Activated CD8-positive, alpha-beta memory T cell treated with anti-CD3 and anti-CD28 coated beads, Interleukin-2, amount 10 ng/mL, durations not matched to agents 7 days and 5 days (primary cell): Measurements from ENCODE around the gene IQCC. TPM values are rescaled to one million over a fixed set of nuclear protein-coding genes. Genes with fewer than 3 reads are reported as not detected.

Experiments used
- ATAC-seq: fragments of 150-1000 bp; cut with Tn5 transposase; one replicate; pipeline ENCODE4 v1.10.0; 2021; ENCODE audit warnings: moderate library complexity
- CTCF ChIA-PET: fragments of 350-600 bp; sonication (Branson Sonifier 250); formaldehyde crosslinking; loops from one replicate; lab custom pipeline; 2021; ENCODE audit warnings: antibody characterized with exemption; lab: Charles Lee
- DNase-seq: peaks from one replicate; pipeline ENCODE4 v3.0.0-alpha.2; 2020
- H3K27ac Mint-ChIP-seq: one replicate; pipeline ENCODE4 v1.8.0; 2021; ENCODE audit warnings: mild to moderate bottlenecking, mixed read lengths
- H3K27me3 Mint-ChIP-seq: one replicate; pipeline ENCODE4 v1.8.0; 2021; ENCODE audit warnings: mixed read lengths
- H3K36me3 Mint-ChIP-seq: one replicate; pipeline ENCODE4 v1.8.0; 2021; ENCODE audit warnings: mild to moderate bottlenecking, mixed read lengths
- H3K4me1 Mint-ChIP-seq: one replicate; pipeline ENCODE4 v1.8.0; 2021; ENCODE audit warnings: mixed read lengths
- H3K4me3 Mint-ChIP-seq: one replicate; pipeline ENCODE4 v1.8.0; 2021; ENCODE audit warnings: mild to moderate bottlenecking, moderate library complexity, mixed read lengths
- H3K9me3 Mint-ChIP-seq: one replicate; pipeline ENCODE4 v1.8.0; 2022; ENCODE audit warnings: low read depth, mixed read lengths
- total RNA-seq, 2 experiments: library from RNA; stranded (reverse); gene quantifications; one replicate each; pipeline ENCODE4 v1.2.3, GENCODE V29; 2021

Gene IQCC
- total RNA-seq, 2 experiments from 2014 or later: 5.4 to 7.2 TPM

DNA sequence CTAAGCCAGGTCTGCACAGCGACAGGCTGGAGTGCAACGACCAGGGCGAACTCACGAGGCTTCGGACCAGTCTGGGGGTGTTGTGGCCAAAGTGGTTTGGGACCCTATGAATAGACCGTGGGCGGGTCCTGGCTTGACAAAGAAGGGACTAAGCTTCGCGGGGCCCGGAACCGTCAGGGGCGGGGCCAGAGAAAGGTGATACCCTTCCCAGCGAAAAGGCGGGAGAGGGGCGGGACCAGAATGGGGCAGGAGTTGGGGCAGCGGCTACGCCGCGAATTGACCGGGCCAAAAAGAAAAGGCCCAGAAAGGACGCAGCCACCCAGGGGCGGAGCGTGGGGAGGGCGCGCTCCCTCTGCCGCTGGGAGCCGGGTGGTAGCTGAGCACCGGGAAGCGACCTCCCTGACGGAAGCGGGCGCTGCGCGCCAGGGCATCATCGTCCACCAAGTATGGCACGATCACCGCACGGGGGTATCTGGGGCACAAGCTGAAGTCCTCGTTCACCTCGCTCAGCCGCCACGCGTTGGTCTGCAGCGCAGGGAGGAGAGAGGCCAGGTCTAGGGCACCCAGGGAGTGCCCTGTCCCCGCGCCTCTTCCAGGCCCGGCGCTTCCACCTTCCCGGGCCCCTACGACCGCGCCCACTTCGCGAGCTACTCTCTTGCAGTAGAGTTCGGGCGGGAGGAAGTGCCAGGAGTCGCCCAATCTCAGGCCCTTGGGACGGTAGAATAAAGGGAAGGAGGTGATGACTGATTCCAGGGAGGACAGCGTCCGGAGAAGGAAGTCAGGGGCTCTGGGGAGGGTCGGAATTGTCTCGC, 34.9 kb downstream of the IQCC start:
- CTCF ChIA-PET: interaction anchor here (0.6 to 7.2 kb wide), 22 partner anchors 8 to 1355 kb away, joined by 3 to 87 read pairs (median 4); partner anchors contain the start of genes BSDC1, FAM167B, HDAC1 and LCK
- peak overlapping the region; percentile 32 for H3K27ac Mint-ChIP-seq
- DNase-seq (peak; percentile 63), ATAC-seq (peak; percentile 71)
- H3K27me3 Mint-ChIP-seq: no peaks in the 10 kb centered on the region
- no peaks in the 10 kb centered on the region for H3K9me3 Mint-ChIP-seq
- H3K4me1 Mint-ChIP-seq: peaks cover 21% of the 10 kb centered on the region
- peak overlapping the region; percentile 76 for H3K4me3 Mint-ChIP-seq
- H3K36me3 Mint-ChIP-seq: no peaks in the 10 kb centered on the region

DNA sequence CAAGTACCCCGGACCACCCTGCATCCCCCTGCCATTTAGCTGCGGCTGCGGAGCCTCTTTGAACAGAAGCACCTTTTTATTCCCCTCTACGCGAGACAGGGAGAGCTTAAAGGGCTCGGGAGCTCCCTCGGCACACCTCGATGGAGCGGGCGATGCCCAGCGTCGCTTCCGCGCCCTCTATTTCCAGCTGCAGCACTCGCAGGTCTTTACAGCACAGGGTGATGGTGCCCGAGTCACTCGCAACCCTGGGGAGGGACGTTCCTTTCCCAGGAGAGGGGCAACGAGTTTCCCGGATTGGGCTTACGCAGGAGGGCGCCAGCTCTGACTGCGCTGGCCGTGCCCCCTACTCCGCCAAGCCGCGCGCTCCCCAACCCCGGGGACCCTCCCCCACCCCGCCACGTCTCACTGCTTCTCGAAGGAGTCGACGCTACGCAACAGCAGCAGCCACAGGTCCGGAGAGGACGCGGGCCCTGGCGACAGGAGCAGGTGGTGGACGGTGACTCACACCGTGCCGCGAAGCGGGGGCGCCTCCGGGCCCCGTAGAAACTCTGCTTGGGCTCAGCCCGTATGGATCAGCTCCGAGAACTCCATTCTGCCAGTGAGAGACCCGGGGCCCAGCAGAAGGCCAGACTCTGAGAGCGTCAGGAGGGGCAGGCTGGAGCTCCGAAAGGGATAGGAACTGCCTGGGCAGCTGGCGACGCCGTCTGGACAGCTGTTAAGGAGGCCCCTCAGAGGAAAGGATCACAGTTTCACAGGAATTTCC, 35.7 kb downstream of the IQCC start:
- no peaks in the 10 kb centered on the region for H3K9me3 Mint-ChIP-seq
- peak overlapping the region; percentile 40 for H3K27ac Mint-ChIP-seq
- CTCF ChIA-PET: interaction anchor here (0.6 to 7.2 kb wide), 20 partner anchors 9 to 1354 kb away, joined by 3 to 87 read pairs (median 4); partner anchors contain the start of genes BSDC1, CCDC28B, FAM167B and LCK
- H3K4me1 Mint-ChIP-seq: peaks cover 23% of the 10 kb centered on the region
- H3K36me3 Mint-ChIP-seq: no peaks in the 10 kb centered on the region
- H3K27me3 Mint-ChIP-seq: no peaks in the 10 kb centered on the region
- peak; percentile 76 for ATAC-seq
- DNase-seq: no peak
- peak overlapping the region; percentile 76 for H3K4me3 Mint-ChIP-seq

DNA sequence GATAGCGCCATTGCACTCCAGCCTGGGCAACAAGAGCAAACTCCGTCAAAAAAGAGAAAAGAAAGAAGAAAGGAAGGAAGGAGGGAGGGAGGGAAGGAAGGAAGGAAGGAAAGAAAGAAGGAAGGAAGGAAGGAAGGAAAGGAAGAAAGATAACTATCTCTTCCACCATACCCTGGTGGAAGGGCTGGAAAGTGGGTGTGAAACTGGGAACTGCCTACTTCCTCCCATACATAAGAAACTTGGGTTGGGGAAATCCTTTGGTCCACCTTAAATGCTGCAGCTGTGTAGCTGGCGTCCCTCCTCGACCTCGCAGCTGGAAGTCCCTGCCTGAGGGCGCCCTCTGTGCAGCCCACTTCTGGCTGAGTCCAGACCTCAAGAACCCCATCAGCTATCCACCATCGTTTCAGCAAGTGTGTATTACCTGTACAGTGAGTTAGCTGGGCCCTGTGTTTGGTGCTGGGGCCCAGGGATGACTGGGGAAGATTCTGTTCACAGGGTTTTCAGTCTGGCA, 36.9 kb downstream of the IQCC start:
- Mint-ChIP-seq H3K9me3 (no peaks in the 10 kb centered on the region), H3K36me3 (no peaks in the 10 kb centered on the region), H3K4me1 (peaks cover 34% of the 10 kb centered on the region), H3K27me3 (no peaks in the 10 kb centered on the region), H3K4me3 (no peak overlapping the region), H3K27ac (no peak overlapping the region)
- CTCF ChIA-PET: interaction anchor here (1.0 to 1.6 kb wide), 4 partner anchors 13 to 42 kb away, joined by 3 to 5 read pairs (median 4); partner anchors contain the start of gene CCDC28B
- ATAC-seq (no peak), DNase-seq (no peak)

DNA sequence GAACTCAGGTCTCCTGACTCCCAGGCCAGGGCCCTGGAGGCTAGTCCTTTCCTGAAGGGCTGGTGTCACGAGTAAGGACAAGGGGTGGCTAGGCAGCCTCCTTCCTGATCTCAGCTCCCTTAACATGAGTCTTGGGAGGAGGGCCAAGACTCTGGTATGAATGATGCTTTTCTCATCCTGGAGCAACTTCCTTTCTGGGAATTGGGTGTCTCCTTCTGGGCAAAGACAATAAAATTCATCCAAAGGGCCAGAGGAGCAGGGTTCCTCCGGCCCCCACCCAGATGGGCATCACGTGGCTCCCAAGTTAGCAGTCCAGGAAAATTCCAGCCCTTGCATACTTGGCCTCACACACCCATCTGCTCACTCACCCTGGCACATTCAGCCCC, 41.4 kb downstream of the IQCC start, which contains the start of gene FAM167B:
TSS of gene FAM167B (plus strand) at position 335 of the 386 bp plus-strand sequence. CDS start 200 bp downstream, outside the sequence.
- Mint-ChIP-seq H3K27ac (peak within 1 kb of the TSS; percentile 94), H3K4me3 (peak within 1 kb of the TSS; percentile 57), H3K27me3 (no peaks in the 10 kb centered on the region), H3K9me3 (no peaks in the 10 kb centered on the region), H3K4me1 (peaks cover 53% of the 10 kb centered on the region), H3K36me3 (peaks cover 7% of the 10 kb centered on the region)
- CTCF ChIA-PET: interaction anchor here (0.8 to 11.3 kb wide), 7 partner anchors 9 to 147 kb away, joined by 3 to 99 read pairs (median 27); partner anchors contain the start of gene BSDC1
- DNase-seq (no peak), ATAC-seq (no peak)

DNA sequence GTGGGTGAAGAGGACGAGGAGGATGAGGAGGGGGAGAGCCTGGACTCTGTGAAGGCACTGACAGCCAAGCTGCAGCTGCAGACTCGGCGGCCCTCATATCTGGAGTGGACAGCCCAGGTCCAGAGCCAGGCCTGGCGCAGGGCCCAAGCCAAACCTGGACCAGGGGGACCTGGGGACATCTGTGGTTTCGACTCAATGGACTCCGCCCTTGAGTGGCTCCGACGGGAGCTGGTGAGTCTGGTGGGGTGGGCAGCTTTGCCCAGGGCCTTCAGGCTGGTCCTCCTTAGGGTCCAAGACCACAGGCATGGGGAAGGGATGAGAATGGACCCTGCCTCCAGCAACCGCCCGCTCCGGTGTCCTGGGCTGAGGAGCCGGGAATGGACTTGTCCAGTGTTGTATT, 42.0 kb downstream of the IQCC start:
- peak overlapping the region; percentile 94 for H3K27ac Mint-ChIP-seq
- no peaks in the 10 kb centered on the region for H3K27me3 Mint-ChIP-seq
- no peak for DNase-seq
- CTCF ChIA-PET: interaction anchor here (0.8 to 11.3 kb wide), 19 partner anchors 9 to 147 kb away, joined by 3 to 99 read pairs (median 7); partner anchors contain the start of genes BSDC1, HDAC1, IQCC and TXLNA
- peaks cover 12% of the 10 kb centered on the region for H3K36me3 Mint-ChIP-seq
- peaks cover 49% of the 10 kb centered on the region for H3K4me1 Mint-ChIP-seq
- H3K9me3 Mint-ChIP-seq: no peaks in the 10 kb centered on the region
- no peak overlapping the region for H3K4me3 Mint-ChIP-seq
- ATAC-seq: no peak

DNA sequence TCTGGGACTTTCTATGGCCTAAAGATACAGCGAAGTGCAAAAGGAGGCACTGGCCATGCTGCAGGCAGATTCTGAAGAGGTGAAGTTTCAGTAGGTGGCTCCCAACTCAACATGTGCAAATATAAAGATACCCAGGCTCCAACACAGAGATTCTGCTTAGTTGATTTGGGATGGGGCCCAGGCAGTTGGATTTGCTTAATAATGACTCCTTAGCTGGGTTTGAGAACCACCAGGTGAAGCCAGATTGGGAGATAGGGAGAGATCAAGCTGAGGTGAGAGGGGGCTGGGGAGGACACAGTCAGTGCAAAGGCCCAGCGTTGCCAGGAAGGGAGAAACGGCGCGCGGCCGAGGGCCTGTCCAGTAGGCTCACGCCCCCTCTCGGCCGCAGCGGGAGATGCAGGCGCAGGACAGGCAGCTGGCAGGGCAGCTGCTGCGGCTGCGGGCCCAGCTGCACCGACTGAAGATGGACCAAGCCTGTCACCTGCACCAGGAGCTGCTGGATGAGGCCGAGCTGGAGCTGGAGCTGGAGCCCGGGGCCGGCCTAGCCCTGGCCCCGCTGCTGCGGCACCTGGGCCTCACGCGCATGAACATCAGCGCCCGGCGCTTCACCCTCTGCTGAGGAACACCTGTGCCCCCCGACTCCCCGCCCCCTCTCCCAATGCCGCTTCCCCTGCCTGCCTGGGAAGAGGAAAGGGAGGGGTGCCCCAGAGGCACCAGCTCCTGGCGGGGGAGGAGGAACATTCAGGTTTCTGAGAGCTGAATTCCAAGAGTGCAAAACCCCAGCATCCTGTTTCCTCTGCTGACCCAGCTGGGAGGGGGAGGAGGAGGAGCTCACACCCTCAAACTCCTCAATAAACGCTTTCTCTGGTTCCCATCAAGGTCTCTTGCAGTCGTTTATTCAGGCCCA, 42.8 kb downstream of the IQCC start:
- DNase-seq (peak; percentile 90), ATAC-seq (peak; percentile 38)
- Mint-ChIP-seq H3K36me3 (peaks cover 19% of the 10 kb centered on the region), H3K4me1 (peaks cover 47% of the 10 kb centered on the region), H3K9me3 (no peaks in the 10 kb centered on the region), H3K27ac (peak overlapping the region; percentile 94), H3K27me3 (no peaks in the 10 kb centered on the region), H3K4me3 (peak overlapping the region; percentile 57)
- CTCF ChIA-PET: interaction anchor here (0.6 to 11.3 kb wide), 35 partner anchors 10 to 191 kb away, joined by 3 to 99 read pairs (median 4); partner anchors contain the start of genes BSDC1, CCDC28B, HDAC1 and IQCC

DNA sequence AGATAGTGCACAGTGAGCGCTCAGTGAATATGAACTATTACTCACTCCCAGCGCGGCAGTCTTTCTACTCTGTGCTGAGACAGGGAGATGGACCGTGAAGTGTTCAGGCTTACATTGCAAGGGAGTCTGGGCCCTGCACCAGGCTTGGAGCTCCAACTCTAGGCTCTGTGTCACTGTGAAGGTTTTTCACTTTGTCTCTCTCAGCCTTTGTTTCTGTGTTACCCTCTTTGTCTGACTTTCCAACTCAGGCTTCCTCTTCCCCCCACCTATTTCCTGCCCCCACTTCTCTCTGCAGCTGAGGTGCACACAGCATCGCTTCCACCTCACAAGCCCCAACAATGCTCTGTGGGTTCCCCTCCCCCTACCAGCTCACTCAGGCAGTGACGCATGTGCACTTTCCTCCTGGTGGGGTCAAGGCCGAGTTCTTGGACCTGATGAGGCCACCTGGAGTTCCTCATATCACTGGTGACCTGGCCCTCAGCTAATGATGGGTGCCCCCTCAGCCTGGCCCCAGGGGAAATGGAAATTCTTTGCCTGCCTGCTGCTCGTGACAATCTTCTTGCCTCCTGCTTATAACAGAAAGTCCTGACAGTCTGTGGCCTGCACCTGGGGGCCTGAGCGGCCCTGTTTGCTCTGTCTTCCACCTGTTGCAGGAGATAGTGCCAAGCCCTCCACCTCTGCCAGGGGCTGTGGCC, 44.5 kb downstream of the IQCC start:
- Mint-ChIP-seq H3K27me3 (no peaks in the 10 kb centered on the region), H3K27ac (peak overlapping the region; percentile 94), H3K36me3 (peaks cover 32% of the 10 kb centered on the region), H3K9me3 (no peaks in the 10 kb centered on the region), H3K4me1 (peaks cover 54% of the 10 kb centered on the region), H3K4me3 (peak overlapping the region; percentile 97)
- DNase-seq (peak; percentile 94), ATAC-seq (peak; percentile 67)
- CTCF ChIA-PET: interaction anchor here (0.9 to 11.3 kb wide), 15 partner anchors 10 to 246 kb away, joined by 3 to 99 read pairs (median 14); partner anchors contain the start of genes CCDC28B, HDAC1 and MARCKSL1

DNA sequence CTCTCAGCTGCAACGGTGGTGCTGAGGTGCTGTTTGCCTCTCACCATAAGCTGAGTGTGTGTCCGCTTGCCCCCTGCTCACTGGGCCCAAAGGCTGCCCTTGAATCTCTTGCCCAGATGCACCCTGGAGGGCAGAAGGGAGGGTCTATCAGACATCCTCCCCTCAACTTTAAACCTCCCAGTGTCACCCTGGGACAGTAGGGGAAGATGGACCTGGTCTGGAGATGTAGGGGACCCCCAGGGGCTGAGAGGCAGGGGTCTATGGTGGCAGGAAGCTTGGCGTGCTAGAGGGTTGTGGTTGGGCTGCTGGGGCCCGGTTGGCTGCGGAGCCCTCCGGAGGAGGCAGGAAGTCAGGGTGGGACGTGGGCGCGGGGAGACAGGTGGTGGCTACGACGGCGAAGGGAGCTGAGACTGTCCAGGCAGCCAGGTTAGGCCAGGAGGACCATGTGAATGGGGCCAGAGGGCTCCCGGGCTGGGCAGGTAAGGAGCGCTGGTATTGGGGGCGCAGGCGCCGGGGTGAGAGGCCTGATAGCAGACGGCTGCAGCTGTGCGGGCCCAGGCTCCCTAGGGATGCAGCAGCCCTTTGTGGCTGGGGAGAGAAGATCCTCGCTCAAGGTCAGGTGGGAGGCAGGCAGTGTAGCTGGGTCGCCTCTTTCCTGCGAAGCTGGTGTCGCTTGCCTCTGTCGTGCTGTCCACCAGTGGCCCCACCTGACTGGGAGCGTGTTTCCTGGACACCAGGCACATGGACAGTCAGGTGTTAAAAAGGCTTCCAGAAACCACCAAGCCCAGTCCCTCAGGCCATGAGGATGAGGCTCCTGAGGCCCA, 45.6 kb downstream of the IQCC start, which contains the start of gene LCK:
TSS of gene LCK (plus strand) at position 373 of the 824 bp plus-strand sequence. CDS start 23,065 bp downstream, outside the sequence.
- Mint-ChIP-seq H3K4me3 (peak within 1 kb of the TSS; percentile 97), H3K27me3 (no peaks in the 10 kb centered on the region), H3K36me3 (peaks cover 38% of the 10 kb centered on the region), H3K4me1 (peaks cover 57% of the 10 kb centered on the region), H3K9me3 (no peaks in the 10 kb centered on the region), H3K27ac (peak within 1 kb of the TSS; percentile 94)
- ATAC-seq: peak; percentile 27
- peak; percentile 89 for DNase-seq
- CTCF ChIA-PET: interaction anchor here (0.7 to 11.3 kb wide), 13 partner anchors 9 to 247 kb away, joined by 3 to 99 read pairs (median 14); partner anchors contain the start of genes CCDC28B, HDAC1 and TXLNA

DNA sequence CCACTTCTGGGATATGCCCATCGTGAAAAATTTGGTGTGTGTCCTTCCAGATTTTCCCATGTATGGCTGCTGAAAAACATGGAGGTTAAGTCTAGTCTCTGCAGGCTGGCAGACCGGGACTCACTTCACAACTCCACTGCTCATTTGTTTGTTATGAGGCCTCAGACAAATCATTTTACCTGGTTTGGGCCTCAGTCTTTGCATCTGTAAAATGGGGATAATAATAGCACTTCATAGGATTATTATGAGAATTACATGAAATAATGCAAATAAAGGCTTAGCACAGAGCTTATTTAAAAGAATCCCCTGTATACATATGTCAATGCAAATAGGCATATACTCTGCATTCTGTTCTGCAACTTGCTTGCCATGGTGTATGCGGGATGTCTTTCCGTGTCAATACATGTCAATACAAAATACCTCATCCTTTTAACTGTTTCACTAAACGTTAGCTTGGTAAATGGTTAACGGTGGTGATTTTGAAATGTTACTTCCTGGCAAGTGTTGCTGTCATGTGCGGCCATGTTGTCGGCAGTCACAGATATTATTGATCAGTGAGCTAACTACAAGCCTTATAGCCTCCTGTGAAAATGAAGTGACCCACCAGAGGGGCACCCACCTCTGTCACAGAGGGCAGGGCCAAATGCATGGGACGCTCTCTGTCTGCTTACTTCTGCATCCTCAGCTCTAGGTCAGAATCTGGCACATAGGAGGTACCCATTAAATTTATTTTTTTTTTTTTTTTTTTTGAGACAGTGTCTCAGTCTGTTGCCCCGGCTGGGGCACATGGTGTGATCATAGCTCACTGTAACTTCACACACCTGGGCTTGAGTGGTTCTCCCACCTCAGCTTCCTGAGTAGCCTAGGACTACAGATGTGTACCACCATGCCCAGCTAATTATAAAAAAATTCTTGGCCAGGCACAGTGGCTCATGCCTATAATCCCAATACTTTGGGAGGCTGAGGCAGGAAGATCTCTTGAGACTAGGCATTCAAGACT, 49.9 kb downstream of the IQCC start:
- DNase-seq (peak; percentile 70), ATAC-seq (peak; percentile 20)
- Mint-ChIP-seq H3K27ac (peak overlapping the region; percentile 94), H3K27me3 (no peaks in the 10 kb centered on the region), H3K9me3 (no peaks in the 10 kb centered on the region), H3K4me1 (peaks cover 45% of the 10 kb centered on the region), H3K4me3 (peak overlapping the region; percentile 97), H3K36me3 (peaks cover 60% of the 10 kb centered on the region)
- CTCF ChIA-PET: interaction anchor here (0.9 to 11.3 kb wide), 7 partner anchors 8 to 40 kb away, joined by 3 to 99 read pairs (median 10); partner anchors contain the start of genes FAM167B, HDAC1 and LCK
